ENCODE results near the gene ELP4.

DNA sequence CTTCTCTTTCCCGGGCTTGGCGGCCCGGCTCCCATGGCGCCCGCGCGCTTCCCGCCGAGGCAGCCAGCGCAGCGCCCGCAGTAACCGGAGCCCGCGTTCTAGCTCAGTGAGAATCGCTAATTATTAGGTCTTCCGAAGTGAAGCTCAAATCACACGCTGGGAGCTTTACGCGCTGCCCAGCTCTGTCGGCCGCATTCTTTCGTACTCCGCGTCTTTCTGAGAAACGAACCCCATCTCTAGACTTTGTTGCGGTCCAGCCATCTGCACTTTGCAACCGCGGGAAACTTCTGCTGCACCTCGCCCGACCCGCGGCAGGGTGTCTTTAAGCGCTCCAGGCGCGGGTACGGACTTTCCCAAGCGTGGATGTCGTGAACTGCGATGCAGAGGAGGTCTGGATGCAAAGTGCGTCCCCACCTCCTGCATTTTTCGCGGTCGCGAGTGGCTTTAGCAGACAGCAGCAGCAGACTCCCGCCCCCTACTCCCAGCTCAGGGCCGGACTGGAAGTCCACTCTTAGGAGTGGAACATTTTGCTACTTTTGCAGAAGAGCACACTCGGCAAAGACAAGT, 307.6 kb downstream of the ELP4 start:
- TF ChIP-seq CTCF (conservative IDR thresholded peaks at IDR 0.05; ENCODE audit: low read length) (no peak), EZH2phosphoT487 (IDR thresholded peaks at IDR 0.05; ENCODE audit: borderline replicate concordance) (no peak)
